GM12878 (cell line): Measurements from ENCODE around the gene C1orf52. TPM values are rescaled to one million over a fixed set of nuclear protein-coding genes. Genes with fewer than 3 reads are reported as not detected.
"Not testable (repeated sequence)": the region's sequence is repeated elsewhere in the genome, so short reads cannot be mapped to it uniquely, and the experiment has no call there.

Experiments used
- ATAC-seq: fragments of 200-7000 bp; cut with Tn5 transposase; 3 replicates; pipeline ENCODE4 v1.9.1; 2020; ENCODE audit warnings: mild to moderate bottlenecking, moderate library complexity
- BruUV-seq: library from RNA; stranded (reverse); fragments of 400-500 nt; replicated peaks from 2 replicates; lab custom pipeline; 2021; lab: Mats Ljungman, UMichigan
- CTCF ChIA-PET: fragments of 300-600 bp; sonication (Branson Sonifier 250); formaldehyde crosslinking; extraction: SDS; loops from one replicate; lab custom pipeline; 2021; ENCODE audit warnings: inconsistent platforms; lab: Yijun Ruan, JAX
- POLR2A ChIA-PET: fragments of 350-600 bp; formaldehyde crosslinking; extraction: SDS; loops from one replicate; lab custom pipeline; 2021; ENCODE audit warnings: inconsistent platforms; lab: Charles Lee
- RAD21 ChIA-PET: fragments of 300-600 bp; sonication (Branson Sonifier 250); formaldehyde crosslinking; loops from one replicate; lab custom pipeline; 2023; ENCODE audit warnings: antibody characterized with exemption; ENCODE audit not compliant: unreplicated experiment; lab: Charles Lee
- SMC1A ChIA-PET: fragments of 300-600 bp; sonication (Branson Sonifier 250); formaldehyde crosslinking; loops from one replicate; lab custom pipeline; 2023; ENCODE audit not compliant: unreplicated experiment, uncharacterized antibody; lab: Charles Lee
- DNase-seq: peaks from one replicate; pipeline ENCODE4 v3.0.0-alpha.2; 2011; ENCODE audit warnings: low read depth, low spot score
- FAIRE-seq: peaks from 3 replicates; lab custom pipeline; 2011; peaks lifted over from hg19 to GRCh38; lab: Jason Lieb, UNC
- H2AFZ ChIP-seq: 2 replicates; pipeline ENCODE4 v1.6.0; 2011; ENCODE audit warnings: low read depth, low read length, control low read depth; ENCODE audit not compliant: control insufficient read depth
- H3K27ac ChIP-seq: 2 replicates; pipeline ENCODE4 v1.5.1; 2011; ENCODE audit warnings: control low read depth; ENCODE audit not compliant: control insufficient read depth, insufficient read depth
- H3K27me3 ChIP-seq, 2 experiments: replicated peaks in 1 of 2; 2 replicates each; pipeline versions ENCODE4 v1.6.0 to v1.6.1; 2011; ENCODE audit warnings: low read length in 1 of 2; ENCODE audit not compliant: control insufficient read depth in 2 of 2, insufficient read depth in 2 of 2
- H3K36me3 ChIP-seq, 2 experiments: 2 replicates each; pipeline ENCODE4 v1.5.1; 2011; ENCODE audit warnings: low read length in 1 of 2; ENCODE audit not compliant: control insufficient read depth in 2 of 2, insufficient read depth in 2 of 2
- H3K4me1 ChIP-seq: 2 replicates; pipeline ENCODE4 v1.6.1; 2011; ENCODE audit warnings: mild to moderate bottlenecking, low read length, moderate library complexity, mixed read lengths; ENCODE audit not compliant: control insufficient read depth, insufficient read depth
- H3K4me2 ChIP-seq: 2 replicates; pipeline ENCODE4 v1.6.0; 2011; ENCODE audit warnings: control low read depth; ENCODE audit not compliant: control insufficient read depth, insufficient read depth
- H3K4me3 ChIP-seq: fragments of 200-600 bp; sonication (generic); 2 replicates; pipeline ENCODE4 v1.5.1; 2016
- H3K79me2 ChIP-seq: 2 replicates; pipeline ENCODE4 v1.6.0; 2011; ENCODE audit warnings: low read length; ENCODE audit not compliant: control insufficient read depth, insufficient read depth
- H3K9ac ChIP-seq: 2 replicates; pipeline ENCODE4 v1.8.0; 2011; ENCODE audit warnings: low read length, control low read depth, mixed read lengths; ENCODE audit not compliant: control insufficient read depth, insufficient read depth
- H3K9me3 ChIP-seq: replicated peaks from 3 replicates; pipeline ENCODE4 v1.5.1; 2011; ENCODE audit warnings: mild to moderate bottlenecking, low read length; ENCODE audit not compliant: control insufficient read depth, insufficient read depth
- H4K20me1 ChIP-seq: 2 replicates; pipeline ENCODE4 v1.6.0; 2011; ENCODE audit not compliant: control insufficient read depth, insufficient read depth
- BCLAF1 ChIP-seq: fragments of 450-650 bp; IDR thresholded peaks from 2 replicates; pipeline ENCODE4 v1.6.1; 2017; ENCODE audit warnings: antibody characterized with exemption, mild to moderate bottlenecking, moderate library complexity
- CBFB ChIP-seq: IDR thresholded peaks from 2 replicates; pipeline ENCODE4 v1.6.1; 2016; ENCODE audit warnings: antibody characterized with exemption, low read depth
- CBX5 ChIP-seq: sonication (generic); IDR thresholded peaks from 2 replicates; pipeline ENCODE4 v1.6.1; 2016; ENCODE audit warnings: low read depth, moderate library complexity, mild to moderate bottlenecking, inconsistent platforms
- EGR1 ChIP-seq, 2 experiments: IDR thresholded peaks; 1 replicate in 1 of 2; 2 replicates in 1 of 2; pipeline ENCODE4 v1.6.1; 2011 to 2012; ENCODE audit warnings: low read depth in 2 of 2, low read length in 2 of 2, borderline replicate concordance in 1 of 2, mild to moderate bottlenecking in 1 of 2, moderate library complexity in 1 of 2
- FOXK2 ChIP-seq: fragments of 450-650 bp; IDR thresholded peaks from 2 replicates; pipeline ENCODE4 v1.6.1; 2017; ENCODE audit warnings: mild to moderate bottlenecking, moderate library complexity
- MTA2 ChIP-seq: fragments of 450-650 bp; IDR thresholded peaks from 2 replicates; pipeline ENCODE4 v1.6.1; 2016; ENCODE audit warnings: low read depth, mild to moderate bottlenecking, moderate library complexity
- MYB ChIP-seq: fragments of 150-350 bp; IDR thresholded peaks from 2 replicates; pipeline ENCODE4 v1.6.1; 2014; ENCODE audit warnings: mild to moderate bottlenecking, low read depth, low read length, borderline replicate concordance
- RB1 ChIP-seq: fragments of 450-650 bp; formaldehyde crosslinking; IDR thresholded peaks from 2 replicates; pipeline ENCODE4 v1.6.1; 2017; ENCODE audit warnings: mild to moderate bottlenecking, borderline replicate concordance
- RELA ChIP-seq: fragments of 450-650 bp; IDR thresholded peaks from 2 replicates; pipeline ENCODE4 v1.8.0; 2014; ENCODE audit warnings: borderline replicate concordance; ENCODE audit not compliant: partially characterized antibody
- SMAD1 ChIP-seq: fragments of 450-650 bp; IDR thresholded peaks from 2 replicates; pipeline ENCODE4 v1.6.1; 2018; ENCODE audit warnings: mild to moderate bottlenecking, low read depth; ENCODE audit not compliant: partially characterized antibody
- STAT3 ChIP-seq: IDR thresholded peaks from 2 replicates; pipeline ENCODE4 v1.6.1; 2011; ENCODE audit warnings: low read depth, low read length, improper control_type of control experiment
- SUZ12 ChIP-seq: fragments of 200-600 bp; sonication (generic); IDR thresholded peaks from one replicate; pipeline ENCODE4 v1.6.1; 2018; ENCODE audit warnings: antibody characterized with exemption, mild to moderate bottlenecking; ENCODE audit not compliant: unreplicated experiment
- WGBS: methylation state at CpG from one replicate; pipeline ENCODE4 v1.1.6; 2016; ENCODE audit warnings: low lambda C conversion rate; ENCODE audit not compliant: insufficient replicate concordance, insufficient coverage; ENCODE audit errors: missing lambda C conversion rate; 5-methylcytosine and 5-hydroxymethylcytosine counted together
- in situ Hi-C: fragments of 300-500 bp; cut with MboI; formaldehyde crosslinking; loops from 9 replicates; pipeline ENCODE4 v1.14.3; 2018; ENCODE audit warnings: mixed read lengths
- intact Hi-C: fragments of 100-400 bp; cut with micrococcal nuclease; formaldehyde crosslinking; loops from one replicate; pipeline ENCODE4 v1.14.2; 2022; ENCODE audit not compliant: unreplicated experiment
- polyA plus RNA-seq, 11 experiments: library from polyadenylated mRNA; depleted of rRNA in 4 of 11; unstranded in 6 of 11; stranded (reverse) in 5 of 11; fragments of >200 nt; fragmentation: Nextera tagmentation in 4 of 11; fragmentation: Illumina TruSeq in 1 of 11; extraction: Ambion mirVana in 4 of 11; extraction: Trizol in 1 of 11; gene quantifications; 1 replicate in 1 of 11; 2 replicates in 10 of 11; pipeline versions ENCODE4 v1.2.1 to v1.2.3, GENCODE V29; 2011 to 2016; ENCODE audit warnings: inconsistent platforms in 2 of 11, missing spikeins in 2 of 11, low read depth in 1 of 11
- total RNA-seq, 4 experiments: library from RNA; depleted of rRNA in 3 of 4; stranded (reverse); fragments of >200 nt in 3 of 4; fragmentation: Illumina TruSeq in 1 of 4; extraction: Trizol in 1 of 4; gene quantifications; 2 replicates each; pipeline versions ENCODE4 v1.2.1 to v1.2.3, GENCODE V29; 2013 to 2021

C1orf52 gene
- total and polyA plus RNA-seq, 10 of the 15 experiments (the other 5 are each of a cell fraction or from before 2014, with no cell fraction given) = 9.4 to 39.5 (median 17.6) TPM

- H3K9me3 ChIP-seq, H3K9ac ChIP-seq, H3K79me2 ChIP-seq, POLR2A ChIA-PET, H3K4me1 ChIP-seq, H3K27me3 ChIP-seq, DNase-seq, FAIRE-seq, H3K36me3 ChIP-seq, H3K4me2 ChIP-seq, in situ Hi-C loops, H4K20me1 ChIP-seq, H3K27ac ChIP-seq, RAD21 ChIA-PET, ATAC-seq, BruUV-seq, H3K4me3 ChIP-seq, intact Hi-C loops, H2AFZ ChIP-seq: not testable (repeated sequence)
- ChIA-PET SMC1A (interaction anchor here (1.5 kb wide), 1 partner anchor 10 kb away, joined by 5 read pairs; the partner anchor contains the start of gene C1orf52), CTCF (interaction anchor here (1.0 to 2.3 kb wide), 3 partner anchors 9 to 11 kb away, joined by 4 to 13 read pairs (median 8); partner anchors contain the start of gene C1orf52)
- 2% methylated on average over 3 of the region's 3 CpGs for whole genome bisulfite sequencing
Observed at GRCh38 chr1:85249042-85249441, 10.4 kb downstream of the C1orf52 start.

- CTCF ChIA-PET = interaction anchor here (0.8 to 3.6 kb wide), 6 partner anchors 9 to 136 kb away, joined by 3 to 11 read pairs (median 4); partner anchors contain the start of gene C1orf52
- Histone ChIP-seq H3K4me3 (no peak overlapping the region), H3K27ac (no peak overlapping the region), H3K36me3 (no peaks in the 10 kb centered on the region), H3K4me2 (no peak overlapping the region), H3K4me1 (no peaks in the 10 kb centered on the region), H3K79me2 (no peaks in the 10 kb centered on the region)
- in situ Hi-C loops (no loop called here), intact Hi-C loops (no loop called here)
- RAD21 ChIA-PET = no interaction called here
- 88% methylated on average over 1 of the region's 1 CpG for WGBS
- TF ChIP-seq MYB (no peak), FOXK2 (no peak), EGR1 (IDR thresholded peaks at IDR 0.05; ENCODE audit: borderline replicate concordance in 1 of 2, low read depth in 2 of 2, low read length in 2 of 2) (no peak), CBFB (no peak), SMAD1 (no peak), MTA2 (no peak), RELA (no peak), SUZ12 (no peak), RB1 (no peak), BCLAF1 (no peak), STAT3 (no peak), CBX5 (no peak)
- TF ChIP-seq, all 136 proteins: peak for 0
- FAIRE-seq = peak; percentile 57
- H4K20me1 ChIP-seq = no peaks in the 10 kb centered on the region
- ChIA-PET SMC1A (no interaction called here), POLR2A (no interaction called here)
- no peak for DNase-seq
- no peaks in the 10 kb centered on the region; the same call in 2 of the 3 replicates for H3K9me3 ChIP-seq
- no peak overlapping the region for H2AFZ ChIP-seq
- no peak for ATAC-seq
- BruUV-seq = no TSS peak
- no peak overlapping the region for H3K9ac ChIP-seq
- no peaks in the 10 kb centered on the region for H3K27me3 ChIP-seq
Observed at GRCh38 chr1:85245891-85246290, 13.6 kb downstream of the C1orf52 start.
